Testis (tissue), 3 donors: ENCODE measurements around the gene SND1. TPM values are rescaled to one million over a fixed set of nuclear protein-coding genes. Genes with fewer than 3 reads are reported as not detected.

ENCODE experiments used
- DNase-seq: peaks from one replicate; pipeline ENCODE4 v3.0.0-alpha.2; 2019
- H3K27ac ChIP-seq, 2 donors: fragments of 200-600 bp; sonication (generic); one replicate each; pipeline ENCODE4 v1.5.1; 2019
- H3K27me3 ChIP-seq: fragments of 200-600 bp; sonication (generic); one replicate; pipeline ENCODE4 v1.5.1; 2019
- H3K36me3 ChIP-seq: fragments of 200-600 bp; sonication (generic); one replicate; pipeline ENCODE4 v1.5.1; 2017; ENCODE audit warnings: low read depth; ENCODE audit errors: missing control alignments
- H3K4me1 ChIP-seq: fragments of 200-600 bp; sonication (generic); one replicate; pipeline ENCODE4 v1.5.1; 2019
- H3K4me3 ChIP-seq, 2 donors: fragments of 200-600 bp; sonication (generic); one replicate each; pipeline ENCODE4 v1.5.1; 2017 to 2019
- H3K9me3 ChIP-seq: fragments of 200-600 bp; sonication (generic); one replicate; pipeline ENCODE4 v1.5.1; 2017
- POLR2A ChIP-seq: fragments of 450-650 bp; IDR thresholded peaks from one replicate; pipeline ENCODE4 v1.6.1; 2017; ENCODE audit warnings: antibody characterized with exemption, mild to moderate bottlenecking, moderate library complexity
- WGBS, 2 donors: methylation state at CpG; one replicate each; pipeline ENCODE4 v1.1.5; 2018; 5-methylcytosine and 5-hydroxymethylcytosine counted together
- intact Hi-C: fragments of 100-400 bp; cut with DNase I; formaldehyde crosslinking; loops from one replicate; pipeline ENCODE4 v1.15.1; 2023; ENCODE audit warnings: low total_unique reads
- polyA plus RNA-seq: library from polyadenylated mRNA; stranded (reverse); fragments of 350-450 nt; fragmentation: Illumina TruSeq; extraction: RNeasy Lipid Tissue Mini Kit (QIAGEN cat#74804); gene quantifications from one replicate; pipeline ENCODE4 v1.2.3, GENCODE V29; 2014; ENCODE audit warnings: low read depth, low replicate concordance; ENCODE audit not compliant: insufficient read depth
- total RNA-seq, 2 donors: library from RNA; depleted of rRNA; stranded (reverse); fragments of >200 nt; gene quantifications; one replicate each; pipeline ENCODE4 v1.2.3, GENCODE V29; 2016
- TF ChIP-seq, protein P1 (sequence below), 3 experiments: fragments of 450-650 bp in 2 of 3; fragments of 200-600 bp in 1 of 3; sonication (generic) in 1 of 3; IDR thresholded peaks; one replicate each; pipeline ENCODE4 v1.5.1; 2016 to 2019; ENCODE audit warnings: antibody characterized with exemption in 3 of 3, mild to moderate bottlenecking in 2 of 3, moderate library complexity in 1 of 3

Gene SND1
- total and polyA plus RNA-seq, 3 donors from 2014 or later, result 132 to 207 (median 179) TPM

DNA sequence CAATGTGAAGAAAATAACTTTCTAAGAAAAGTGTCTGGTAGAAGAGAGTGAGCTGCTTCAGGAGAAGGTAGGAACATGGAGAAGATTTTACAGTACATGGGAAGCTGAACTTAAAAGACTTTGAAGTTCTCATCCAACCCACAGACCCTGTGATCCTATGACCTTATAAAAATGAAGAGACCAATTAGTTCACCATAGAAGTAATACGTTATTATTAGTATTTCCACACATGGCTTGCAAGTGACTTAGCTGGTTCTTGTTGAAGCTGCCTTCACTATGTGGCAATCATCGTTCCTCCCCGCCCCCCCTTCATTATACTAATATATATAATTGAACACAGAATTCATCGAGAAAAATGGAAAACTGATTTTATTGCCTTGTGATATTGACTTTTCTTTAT, 129.1 kb downstream of the SND1 start:
- no peak for DNase-seq
- TF ChIP-seq, protein P1, sequence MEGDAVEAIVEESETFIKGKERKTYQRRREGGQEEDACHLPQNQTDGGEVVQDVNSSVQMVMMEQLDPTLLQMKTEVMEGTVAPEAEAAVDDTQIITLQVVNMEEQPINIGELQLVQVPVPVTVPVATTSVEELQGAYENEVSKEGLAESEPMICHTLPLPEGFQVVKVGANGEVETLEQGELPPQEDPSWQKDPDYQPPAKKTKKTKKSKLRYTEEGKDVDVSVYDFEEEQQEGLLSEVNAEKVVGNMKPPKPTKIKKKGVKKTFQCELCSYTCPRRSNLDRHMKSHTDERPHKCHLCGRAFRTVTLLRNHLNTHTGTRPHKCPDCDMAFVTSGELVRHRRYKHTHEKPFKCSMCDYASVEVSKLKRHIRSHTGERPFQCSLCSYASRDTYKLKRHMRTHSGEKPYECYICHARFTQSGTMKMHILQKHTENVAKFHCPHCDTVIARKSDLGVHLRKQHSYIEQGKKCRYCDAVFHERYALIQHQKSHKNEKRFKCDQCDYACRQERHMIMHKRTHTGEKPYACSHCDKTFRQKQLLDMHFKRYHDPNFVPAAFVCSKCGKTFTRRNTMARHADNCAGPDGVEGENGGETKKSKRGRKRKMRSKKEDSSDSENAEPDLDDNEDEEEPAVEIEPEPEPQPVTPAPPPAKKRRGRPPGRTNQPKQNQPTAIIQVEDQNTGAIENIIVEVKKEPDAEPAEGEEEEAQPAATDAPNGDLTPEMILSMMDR (IDR thresholded peaks at IDR 0.05), result no peak
- TF ChIP-seq POLR2A, result no peak
- H3K36me3 ChIP-seq, result no peaks in the 10 kb centered on the region
- intact Hi-C loops, result no loop called here
- 49 to 67% methylated on average over 4 of the region's 4 CpGs for WGBS, 2 donors
- no peaks in the 10 kb centered on the region for H3K27me3 ChIP-seq
- H3K4me3 ChIP-seq, result no peak overlapping the region
- H3K27ac ChIP-seq, result no peak overlapping the region
- no peaks in the 10 kb centered on the region for H3K9me3 ChIP-seq
- H3K4me1 ChIP-seq, result peaks cover 5% of the 10 kb centered on the region

DNA sequence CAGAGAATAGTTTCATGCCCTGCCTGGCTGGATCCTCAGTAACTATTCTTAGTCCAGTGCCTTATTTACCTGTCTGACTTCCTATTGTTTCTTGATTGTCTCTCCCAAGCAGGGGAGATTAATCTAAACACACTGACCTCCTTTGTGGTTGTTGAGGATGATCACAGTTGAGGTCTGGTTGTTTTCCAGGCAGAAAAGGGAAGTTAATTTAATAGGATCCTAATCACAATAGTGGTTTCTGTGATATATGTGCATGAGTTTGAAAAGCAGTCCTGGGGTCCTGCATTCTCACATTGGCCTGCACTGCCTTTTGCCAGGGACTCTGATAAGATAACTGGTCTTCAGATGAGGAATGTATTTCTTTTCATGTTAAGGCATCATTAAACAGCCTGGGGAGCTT, 130.1 kb downstream of the SND1 start:
- Histone ChIP-seq H3K4me1 (peaks cover 6% of the 10 kb centered on the region), H3K9me3 (no peaks in the 10 kb centered on the region), H3K36me3 (no peaks in the 10 kb centered on the region), H3K4me3 (no peak overlapping the region), H3K27ac (no peak overlapping the region), H3K27me3 (no peaks in the 10 kb centered on the region)
- TF ChIP-seq, protein P1 (IDR thresholded peaks at IDR 0.05), result no peak
- no peak for TF ChIP-seq POLR2A
- intact Hi-C loops, result no loop called here
- DNase-seq, result no peak

- Histone ChIP-seq H3K27ac (no peak overlapping the region), H3K27me3 (no peaks in the 10 kb centered on the region), H3K9me3 (no peaks in the 10 kb centered on the region), H3K36me3 (no peaks in the 10 kb centered on the region), H3K4me3 (no peak overlapping the region), H3K4me1 (peaks cover 13% of the 10 kb centered on the region)
- intact Hi-C loops, result no loop called here
- no peak for TF ChIP-seq POLR2A
- TF ChIP-seq, protein P1 (IDR thresholded peaks at IDR 0.05), result no peak
- WGBS, 2 donors, result 75 to 79% methylated on average over 3 of the region's 3 CpGs
- DNase-seq, result no peak
These were observed 130.9 kb downstream of the SND1 start for GRCh38 chr7:127782654-127783559.

GRCh38 chr7:127786184-127786583, 134.2 kb downstream of the SND1 start:
- TF ChIP-seq, protein P1 (IDR thresholded peaks at IDR 0.05), result no peak
- TF ChIP-seq POLR2A, result no peak
- intact Hi-C loops, result no loop called here
- Histone ChIP-seq H3K4me1 (peaks cover 19% of the 10 kb centered on the region), H3K27ac (no peak overlapping the region), H3K4me3 (no peak overlapping the region), H3K9me3 (no peaks in the 10 kb centered on the region), H3K27me3 (no peaks in the 10 kb centered on the region), H3K36me3 (no peaks in the 10 kb centered on the region)
- DNase-seq, result no peak
- 97 to 98% methylated on average over 1 of the region's 1 CpG for WGBS, 2 donors

GRCh38 chr7:127789031-127789430, 137.0 kb downstream of the SND1 start:
- Histone ChIP-seq H3K36me3 (no peaks in the 10 kb centered on the region), H3K27ac (no peak overlapping the region), H3K9me3 (no peaks in the 10 kb centered on the region), H3K4me1 (peaks cover 14% of the 10 kb centered on the region), H3K4me3 (no peak overlapping the region), H3K27me3 (no peaks in the 10 kb centered on the region)
- WGBS, 2 donors, result 91% methylated on average over 3 of the region's 3 CpGs
- TF ChIP-seq, protein P1 (IDR thresholded peaks at IDR 0.05), result no peak
- no peak for TF ChIP-seq POLR2A
- DNase-seq, result no peak
- intact Hi-C loops, result no loop called here
